K562 (cell line): ENCODE measurements around the gene CIAO2B. TPM values are rescaled to one million over a fixed set of nuclear protein-coding genes. Genes with fewer than 3 reads are reported as not detected.

Experiments
- CBX2 ChIP-seq: fragments of 200-600 bp; sonication (generic); IDR thresholded peaks from one replicate; pipeline ENCODE4 v1.6.1; 2012; ENCODE audit warnings: mild to moderate bottlenecking, low read length, inconsistent platforms; ENCODE audit not compliant: insufficient read depth, poor library complexity, severe bottlenecking
- CEBPG ChIP-seq, 3 experiments: fragments of 200-800 bp in 1 of 3; sonication (Bioruptor generic) in 1 of 3; sonication (generic) in 1 of 3; formaldehyde crosslinking in 1 of 3; IDR thresholded peaks in 2 of 3; conservative IDR thresholded peaks in 1 of 3; 2 replicates each; pipeline versions ENCODE4 v1.6.1 to v1.8.0; 2016 to 2022; ENCODE audit warnings: missing compliant biosample characterization in 2 of 3, missing genetic modification characterization in 2 of 3, mild to moderate bottlenecking in 1 of 3, missing genetic modification reagents in 1 of 3
- ETS1 ChIP-seq: conservative IDR thresholded peaks from 2 replicates; pipeline ENCODE4 v1.6.1; 2011; ENCODE audit warnings: low read depth, mild to moderate bottlenecking, low read length; ENCODE audit not compliant: control insufficient read depth
- GABPB1 ChIP-seq: sonication (generic); formaldehyde crosslinking; IDR thresholded peaks from 2 replicates; pipeline ENCODE4 v1.8.0; 2022; ENCODE audit warnings: mild to moderate bottlenecking, missing genetic modification reagents
- GABPB2 ChIP-seq: fragments of 250-450 bp; sonication (Bioruptor Pico); conservative IDR thresholded peaks from 2 replicates; pipeline ENCODE4 v1.5.1; 2021; ENCODE audit warnings: mild to moderate bottlenecking
- HES1 ChIP-seq: fragments of 450-650 bp; IDR thresholded peaks from 2 replicates; pipeline ENCODE4 v1.6.1; 2016; ENCODE audit warnings: low read depth, mild to moderate bottlenecking, moderate library complexity
- JUNB ChIP-seq: fragments of 450-650 bp; formaldehyde crosslinking; conservative IDR thresholded peaks from 2 replicates; pipeline ENCODE4 v1.4.0; 2020; ENCODE audit warnings: mild to moderate bottlenecking
- NR2C2 ChIP-seq, 2 experiments: fragments of 200-800 bp in 1 of 2; sonication (Bioruptor generic) in 1 of 2; sonication (generic) in 1 of 2; formaldehyde crosslinking in 1 of 2; IDR thresholded peaks; 2 replicates each; pipeline versions ENCODE4 v1.6.1 to v1.8.0; 2016 to 2022; ENCODE audit warnings: mild to moderate bottlenecking in 1 of 2, missing compliant biosample characterization in 1 of 2, missing genetic modification characterization in 1 of 2, missing genetic modification reagents in 1 of 2
- POLR3A ChIP-seq: IDR thresholded peaks from 2 replicates; pipeline ENCODE4 v1.6.1; 2011; ENCODE audit warnings: borderline replicate concordance, mild to moderate bottlenecking, moderate library complexity; ENCODE audit not compliant: insufficient read length, insufficient read depth; ENCODE audit errors: extremely low read depth
- TFAM ChIP-seq: fragments of 250-450 bp; sonication (Bioruptor Pico); conservative IDR thresholded peaks from 2 replicates; pipeline ENCODE4 v1.5.0; 2021; ENCODE audit warnings: mild to moderate bottlenecking, moderate library complexity
- THRB ChIP-seq: fragments of 450-650 bp; formaldehyde crosslinking; conservative IDR thresholded peaks from 2 replicates; pipeline ENCODE4 v1.4.0; 2022; ENCODE audit warnings: mild to moderate bottlenecking, missing genetic modification characterization
- WHSC1 ChIP-seq: IDR thresholded peaks from one replicate; pipeline ENCODE4 v1.6.1; 2012; ENCODE audit warnings: low read length, control low read depth, inconsistent platforms
- YY1 ChIP-seq, 3 experiments: IDR thresholded peaks; 2 replicates each; pipeline ENCODE4 v1.6.1; 2011; ENCODE audit warnings: low read length in 2 of 3, mild to moderate bottlenecking in 2 of 3, moderate library complexity in 2 of 3, borderline replicate concordance in 1 of 3, control low read depth in 1 of 3, low read depth in 1 of 3; ENCODE audit not compliant: insufficient read depth in 3 of 3, insufficient replicate concordance in 2 of 3, control insufficient read depth in 1 of 3, insufficient read length in 1 of 3; ENCODE audit errors: extremely low read depth in 1 of 3
- ZNF23 ChIP-seq: fragments of 250-450 bp; sonication (Bioruptor Pico); IDR thresholded peaks from 2 replicates; pipeline ENCODE4 v1.4.0; 2020; ENCODE audit warnings: mild to moderate bottlenecking
- ZNF561 ChIP-seq: fragments of 450-650 bp; formaldehyde crosslinking; conservative IDR thresholded peaks from 2 replicates; pipeline ENCODE4 v1.4.0; 2020; ENCODE audit warnings: mild to moderate bottlenecking, moderate library complexity
- polyA plus RNA-seq, 8 experiments: library from polyadenylated mRNA; depleted of rRNA in 4 of 8; stranded (reverse) in 5 of 8; unstranded in 3 of 8; fragments of >200 nt; fragmentation: Nextera tagmentation in 2 of 8; fragmentation: Illumina TruSeq in 1 of 8; extraction: Ambion mirVana in 2 of 8; extraction: Trizol in 1 of 8; gene quantifications; 2 replicates each; pipeline versions ENCODE4 v1.2.1 to v1.2.3, GENCODE V29; 2011 to 2014; ENCODE audit warnings: inconsistent platforms in 1 of 8, missing spikeins in 1 of 8
- total RNA-seq, 7 experiments: library from RNA; depleted of rRNA in 6 of 7; stranded (reverse); fragments of >200 nt in 6 of 7; fragmentation: Illumina TruSeq in 2 of 7; extraction: Trizol in 2 of 7; gene quantifications; 2 replicates each; pipeline versions ENCODE4 v1.2.1 to v1.2.3, GENCODE V29; 2011 to 2021; ENCODE audit warnings: low replicate concordance in 1 of 7
- TF ChIP-seq, protein P1 (sequence below): fragments of 200-400 bp; formaldehyde crosslinking; IDR thresholded peaks from 2 replicates; pipeline ENCODE4 v1.6.1; 2017; ENCODE audit warnings: mild to moderate bottlenecking, low read depth, low read length, moderate library complexity
- TF ChIP-seq, protein P2 (sequence below): fragments of 250-450 bp; sonication (Bioruptor Pico); IDR thresholded peaks from 2 replicates; pipeline ENCODE4 v1.4.0; 2020; ENCODE audit warnings: mild to moderate bottlenecking

Gene CIAO2B
- total and polyA plus RNA-seq, 9 of the 15 experiments (the other 6 are each of a cell fraction or from before 2014, with no cell fraction given), result 86.8 to 182 (median 113) TPM

- TF ChIP-seq POLR3A (no peak), ETS1 (no peak), ZNF23 (CRISPR knock-in tag) (no peak), YY1 (IDR thresholded peaks at IDR 0.05; ENCODE audit: borderline replicate concordance in 1 of 3, control insufficient read depth in 1 of 3, extremely low read depth in 1 of 3, insufficient read depth in 3 of 3, insufficient read length in 1 of 3, insufficient replicate concordance in 2 of 3, low read depth in 1 of 3, low read length in 2 of 3) (peak in 1 of 3 experiments; percentile 14), HES1 (no peak), THRB (CRISPR knock-in tag) (no peak), GABPB2 (no peak), CBX2 (no peak), GABPB1 (0 out of 2 replicates have a peak, but pooled peaks have one; percentile 11), NR2C2 (CRISPR knock-in tag; IDR thresholded peaks at IDR 0.05) (peak; percentile 43; the same call in 1 of the 2 replicates), NR2C2 (tag; IDR thresholded peaks at IDR 0.05) (peak; percentile 92), WHSC1 (no peak), CEBPG (CRISPR knock-in tag; IDR thresholded peaks at IDR 0.05) (no peak), CEBPG (tag; conservative IDR thresholded peaks at IDR 0.05 in 1 of 2, IDR thresholded peaks at IDR 0.05 in 1 of 2) (peak; percentile 4 to 76; a peak in 2 of 4 replicates), TFAM (CRISPR knock-in tag) (no peak), JUNB (no peak), ZNF561 (CRISPR knock-in tag) (no peak)
- TF ChIP-seq, protein P1, sequence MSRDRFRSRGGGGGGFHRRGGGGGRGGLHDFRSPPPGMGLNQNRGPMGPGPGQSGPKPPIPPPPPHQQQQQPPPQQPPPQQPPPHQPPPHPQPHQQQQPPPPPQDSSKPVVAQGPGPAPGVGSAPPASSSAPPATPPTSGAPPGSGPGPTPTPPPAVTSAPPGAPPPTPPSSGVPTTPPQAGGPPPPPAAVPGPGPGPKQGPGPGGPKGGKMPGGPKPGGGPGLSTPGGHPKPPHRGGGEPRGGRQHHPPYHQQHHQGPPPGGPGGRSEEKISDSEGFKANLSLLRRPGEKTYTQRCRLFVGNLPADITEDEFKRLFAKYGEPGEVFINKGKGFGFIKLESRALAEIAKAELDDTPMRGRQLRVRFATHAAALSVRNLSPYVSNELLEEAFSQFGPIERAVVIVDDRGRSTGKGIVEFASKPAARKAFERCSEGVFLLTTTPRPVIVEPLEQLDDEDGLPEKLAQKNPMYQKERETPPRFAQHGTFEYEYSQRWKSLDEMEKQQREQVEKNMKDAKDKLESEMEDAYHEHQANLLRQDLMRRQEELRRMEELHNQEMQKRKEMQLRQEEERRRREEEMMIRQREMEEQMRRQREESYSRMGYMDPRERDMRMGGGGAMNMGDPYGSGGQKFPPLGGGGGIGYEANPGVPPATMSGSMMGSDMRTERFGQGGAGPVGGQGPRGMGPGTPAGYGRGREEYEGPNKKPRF, result no peak
- TF ChIP-seq, protein P2, sequence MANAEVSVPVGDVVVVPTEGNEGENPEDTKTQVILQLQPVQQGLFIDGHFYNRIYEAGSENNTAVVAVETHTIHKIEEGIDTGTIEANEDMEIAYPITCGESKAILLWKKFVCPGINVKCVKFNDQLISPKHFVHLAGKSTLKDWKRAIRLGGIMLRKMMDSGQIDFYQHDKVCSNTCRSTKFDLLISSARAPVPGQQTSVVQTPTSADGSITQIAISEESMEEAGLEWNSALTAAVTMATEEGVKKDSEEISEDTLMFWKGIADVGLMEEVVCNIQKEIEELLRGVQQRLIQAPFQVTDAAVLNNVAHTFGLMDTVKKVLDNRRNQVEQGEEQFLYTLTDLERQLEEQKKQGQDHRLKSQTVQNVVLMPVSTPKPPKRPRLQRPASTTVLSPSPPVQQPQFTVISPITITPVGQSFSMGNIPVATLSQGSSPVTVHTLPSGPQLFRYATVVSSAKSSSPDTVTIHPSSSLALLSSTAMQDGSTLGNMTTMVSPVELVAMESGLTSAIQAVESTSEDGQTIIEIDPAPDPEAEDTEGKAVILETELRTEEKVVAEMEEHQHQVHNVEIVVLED (CRISPR knock-in tag), result no peak
Measured at GRCh38 chr16:66899945-66900710, 34.1 kb downstream of the CIAO2B start (continued).
